Astrocyte of the cerebellum (primary cell): ENCODE data around the gene NR2C2.

Experiments
- DNase-seq: peaks from one replicate; pipeline ENCODE4 v3.0.0-alpha.2; 2011; ENCODE audit warnings: low read depth
- H3K4me3 ChIP-seq: 2 replicates; pipeline ENCODE4 v1.5.1; 2011; ENCODE audit warnings: mild to moderate bottlenecking, low read depth, low read length, moderate library complexity
- in situ Hi-C: cut with HindIII; loops from 2 replicates; pipeline ENCODE4 v1.10.0; 2017; ENCODE audit warnings: low sequenced_read_pairs
- TF ChIP-seq, protein P1 (sequence below): IDR thresholded peaks from 2 replicates; pipeline ENCODE4 v1.5.1; 2012; ENCODE audit warnings: low read length, low read depth, moderate library complexity, mild to moderate bottlenecking; ENCODE audit errors: missing control alignments

NR2C2 gene

DNA sequence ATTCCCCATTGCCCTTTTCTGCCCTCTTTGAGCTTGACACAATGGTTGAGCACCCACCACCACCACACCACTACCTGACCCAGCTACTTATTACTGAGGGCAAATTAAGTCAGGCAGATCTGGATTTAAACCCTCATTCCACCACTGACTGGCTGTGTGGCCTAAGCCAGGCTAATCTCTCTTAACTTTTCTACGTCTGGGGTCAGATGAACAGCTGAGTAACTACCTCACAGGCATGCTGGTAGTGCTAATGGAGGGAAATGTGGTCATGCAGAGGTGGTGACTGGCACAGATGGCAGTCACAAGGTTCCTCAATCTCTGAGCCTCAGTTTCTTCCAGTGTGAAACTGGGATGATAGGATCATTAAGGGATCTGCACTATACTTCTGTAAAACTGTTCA lies 122.1 kb downstream of the NR2C2 start:
- H3K4me3 ChIP-seq: no peak overlapping the region
- in situ Hi-C loops: no loop called here
- DNase-seq: no peak
- TF ChIP-seq, protein P1, sequence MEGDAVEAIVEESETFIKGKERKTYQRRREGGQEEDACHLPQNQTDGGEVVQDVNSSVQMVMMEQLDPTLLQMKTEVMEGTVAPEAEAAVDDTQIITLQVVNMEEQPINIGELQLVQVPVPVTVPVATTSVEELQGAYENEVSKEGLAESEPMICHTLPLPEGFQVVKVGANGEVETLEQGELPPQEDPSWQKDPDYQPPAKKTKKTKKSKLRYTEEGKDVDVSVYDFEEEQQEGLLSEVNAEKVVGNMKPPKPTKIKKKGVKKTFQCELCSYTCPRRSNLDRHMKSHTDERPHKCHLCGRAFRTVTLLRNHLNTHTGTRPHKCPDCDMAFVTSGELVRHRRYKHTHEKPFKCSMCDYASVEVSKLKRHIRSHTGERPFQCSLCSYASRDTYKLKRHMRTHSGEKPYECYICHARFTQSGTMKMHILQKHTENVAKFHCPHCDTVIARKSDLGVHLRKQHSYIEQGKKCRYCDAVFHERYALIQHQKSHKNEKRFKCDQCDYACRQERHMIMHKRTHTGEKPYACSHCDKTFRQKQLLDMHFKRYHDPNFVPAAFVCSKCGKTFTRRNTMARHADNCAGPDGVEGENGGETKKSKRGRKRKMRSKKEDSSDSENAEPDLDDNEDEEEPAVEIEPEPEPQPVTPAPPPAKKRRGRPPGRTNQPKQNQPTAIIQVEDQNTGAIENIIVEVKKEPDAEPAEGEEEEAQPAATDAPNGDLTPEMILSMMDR: no peak

DNA sequence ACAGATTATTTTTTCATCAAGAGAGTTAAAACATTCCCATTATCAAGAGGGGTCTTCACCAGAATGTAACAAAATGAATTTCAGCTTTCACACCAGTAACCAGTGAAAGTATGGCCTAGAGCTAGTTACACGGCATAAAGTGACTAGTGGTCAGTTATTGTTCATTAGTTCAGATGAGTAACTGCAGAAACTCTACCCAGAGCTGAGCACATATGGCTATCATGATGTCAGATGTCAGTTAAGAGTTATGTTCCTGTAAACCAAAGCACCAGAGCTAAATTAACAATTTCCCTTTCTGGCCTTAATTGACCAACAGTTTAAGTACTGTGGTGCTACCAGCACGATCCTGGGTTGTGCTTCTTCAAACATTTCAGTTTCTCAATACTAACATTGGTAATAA lies 124.3 kb downstream of the NR2C2 start:
- TF ChIP-seq, protein P1: no peak
- H3K4me3 ChIP-seq: no peak overlapping the region
- no peak for DNase-seq
- in situ Hi-C loops: no loop called here

DNA sequence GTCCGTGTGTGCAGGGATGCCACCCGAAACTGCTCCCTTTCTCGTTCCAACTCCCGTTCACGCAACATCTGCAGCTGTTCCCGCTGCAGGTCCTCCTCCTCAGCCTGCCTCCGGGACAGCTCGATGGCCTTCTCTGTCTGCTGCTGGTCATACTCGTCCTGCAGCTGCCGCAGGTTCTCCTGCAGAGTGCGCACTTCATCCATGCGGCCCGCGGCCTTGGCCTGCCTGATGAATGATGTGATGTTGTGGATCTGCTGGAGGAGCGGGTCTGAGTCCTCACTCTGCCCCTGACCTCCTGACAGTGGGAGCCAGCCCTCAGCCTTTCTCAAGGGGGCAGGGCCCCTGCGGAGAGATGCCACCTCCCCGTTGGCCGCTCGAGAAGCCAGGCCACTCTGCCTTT lies 127.1 kb downstream of the NR2C2 start:
- no peak overlapping the region for H3K4me3 ChIP-seq
- no peak for DNase-seq
- in situ Hi-C loops: no loop called here
- TF ChIP-seq, protein P1: no peak

DNA sequence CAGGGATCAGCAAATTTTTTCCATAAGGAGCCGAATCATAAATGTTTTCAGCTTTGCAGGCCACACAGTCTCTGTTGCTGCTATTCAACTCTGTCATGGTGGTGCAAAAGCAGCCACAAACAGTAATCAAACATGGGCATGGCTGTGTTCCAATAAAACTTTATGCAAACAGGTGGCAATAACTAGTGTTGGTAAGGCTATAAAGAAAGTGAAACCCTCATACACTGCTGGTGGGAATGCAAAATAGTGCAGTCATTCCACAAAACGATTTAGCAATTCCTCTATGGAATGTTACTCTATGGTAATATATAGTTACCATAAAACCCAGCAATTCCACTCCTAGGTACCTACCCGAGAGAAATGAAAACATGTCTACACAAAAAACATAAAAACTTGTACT lies 131.7 kb downstream of the NR2C2 start:
- H3K4me3 ChIP-seq: no peak overlapping the region
- no peak for DNase-seq
- in situ Hi-C loops: no loop called here
- TF ChIP-seq, protein P1: no peak

DNA sequence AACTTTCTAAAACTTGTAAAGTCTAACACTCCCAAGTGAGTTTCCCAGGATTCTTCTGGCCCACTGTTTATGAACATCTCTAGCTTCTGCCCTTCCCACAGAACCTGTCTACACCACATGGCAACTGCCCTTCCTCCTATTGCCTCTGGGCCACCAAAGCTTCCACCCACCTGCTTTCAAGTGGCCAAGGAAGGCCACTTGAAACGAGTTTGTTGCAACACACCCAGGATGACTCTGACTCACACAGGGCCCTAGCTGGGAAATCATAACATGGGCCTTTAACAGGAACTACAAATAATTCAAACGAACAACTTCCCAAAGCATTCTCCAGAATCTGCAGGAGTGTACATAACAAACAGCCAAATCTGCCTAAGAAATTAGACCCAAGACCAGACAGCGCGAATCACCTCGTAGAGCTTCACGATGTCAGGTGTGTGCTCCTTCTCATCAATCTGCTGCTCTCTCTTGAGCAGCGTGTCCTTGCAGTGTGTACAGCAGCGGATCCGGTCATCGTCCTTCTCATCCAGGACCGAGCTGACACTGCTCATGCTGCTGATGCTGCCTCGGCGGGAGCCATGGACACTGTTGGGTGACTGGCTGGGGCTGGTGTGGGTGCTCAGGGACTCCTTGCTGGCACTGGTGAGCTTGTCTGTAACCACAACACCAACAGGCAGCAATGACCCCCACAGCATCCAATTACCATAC lies 134.7 kb downstream of the NR2C2 start:
- no peak for DNase-seq
- in situ Hi-C loops: no loop called here
- TF ChIP-seq, protein P1: no peak
- H3K4me3 ChIP-seq: no peak overlapping the region

DNA sequence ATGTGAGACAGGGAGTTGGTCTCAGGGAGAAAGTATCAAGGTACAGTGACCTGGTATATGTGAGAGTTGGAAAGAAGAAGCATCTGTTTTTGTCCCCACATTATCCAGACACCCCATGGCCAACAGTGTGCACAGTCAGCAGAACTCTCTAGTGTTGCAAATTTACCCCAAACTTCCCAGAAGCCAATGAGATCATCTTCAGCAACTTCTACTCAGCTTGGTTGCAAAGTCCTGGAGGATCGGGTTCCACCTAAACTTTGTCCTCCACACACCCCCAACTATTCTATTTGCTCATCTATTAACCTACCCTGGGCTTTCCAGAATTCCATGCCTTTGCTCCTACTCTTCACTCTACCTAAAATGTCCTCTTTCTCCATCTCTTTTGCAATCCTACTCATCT lies 135.9 kb downstream of the NR2C2 start:
- in situ Hi-C loops: no loop called here
- TF ChIP-seq, protein P1: no peak
- no peak for DNase-seq
- no peak overlapping the region for H3K4me3 ChIP-seq
